ENCODE data around the gene DMKN.
A peak's percentile ranks its signal among the peaks of the same experiment; 100 is the strongest.

DMKN gene

DNA sequence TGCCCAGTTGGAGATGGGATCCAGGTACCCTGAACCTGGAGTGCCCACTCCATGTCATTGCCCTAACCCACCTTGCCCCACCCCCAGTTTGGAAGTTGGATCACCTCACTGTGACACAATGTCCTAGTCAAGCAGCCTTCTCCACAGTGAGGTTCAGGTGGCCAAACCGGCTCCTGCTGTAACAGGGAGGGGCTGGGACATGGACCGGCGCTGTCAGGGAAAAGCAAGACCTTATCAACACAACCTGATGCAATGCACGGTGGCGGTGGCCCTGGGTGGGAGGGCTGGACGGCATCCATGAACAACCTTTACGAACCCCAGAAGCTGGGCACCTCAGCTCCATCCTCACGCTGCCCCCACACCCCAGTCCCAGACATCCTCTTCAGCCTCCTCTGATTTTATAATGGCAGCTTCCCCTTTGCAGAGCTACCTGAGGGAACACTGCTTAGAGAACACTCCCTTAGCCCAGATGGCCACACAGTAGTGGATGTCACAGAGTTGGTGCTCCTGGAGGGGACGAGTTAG is 21.6 kb downstream of the DMKN start:
- TF ChIP-seq, protein P1, sequence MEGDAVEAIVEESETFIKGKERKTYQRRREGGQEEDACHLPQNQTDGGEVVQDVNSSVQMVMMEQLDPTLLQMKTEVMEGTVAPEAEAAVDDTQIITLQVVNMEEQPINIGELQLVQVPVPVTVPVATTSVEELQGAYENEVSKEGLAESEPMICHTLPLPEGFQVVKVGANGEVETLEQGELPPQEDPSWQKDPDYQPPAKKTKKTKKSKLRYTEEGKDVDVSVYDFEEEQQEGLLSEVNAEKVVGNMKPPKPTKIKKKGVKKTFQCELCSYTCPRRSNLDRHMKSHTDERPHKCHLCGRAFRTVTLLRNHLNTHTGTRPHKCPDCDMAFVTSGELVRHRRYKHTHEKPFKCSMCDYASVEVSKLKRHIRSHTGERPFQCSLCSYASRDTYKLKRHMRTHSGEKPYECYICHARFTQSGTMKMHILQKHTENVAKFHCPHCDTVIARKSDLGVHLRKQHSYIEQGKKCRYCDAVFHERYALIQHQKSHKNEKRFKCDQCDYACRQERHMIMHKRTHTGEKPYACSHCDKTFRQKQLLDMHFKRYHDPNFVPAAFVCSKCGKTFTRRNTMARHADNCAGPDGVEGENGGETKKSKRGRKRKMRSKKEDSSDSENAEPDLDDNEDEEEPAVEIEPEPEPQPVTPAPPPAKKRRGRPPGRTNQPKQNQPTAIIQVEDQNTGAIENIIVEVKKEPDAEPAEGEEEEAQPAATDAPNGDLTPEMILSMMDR (IDR thresholded peaks at IDR 0.05; ENCODE audit: extremely low read depth, missing control alignments) = no peak
- DNase-seq (ENCODE audit: low spot score) = no peak

DNA sequence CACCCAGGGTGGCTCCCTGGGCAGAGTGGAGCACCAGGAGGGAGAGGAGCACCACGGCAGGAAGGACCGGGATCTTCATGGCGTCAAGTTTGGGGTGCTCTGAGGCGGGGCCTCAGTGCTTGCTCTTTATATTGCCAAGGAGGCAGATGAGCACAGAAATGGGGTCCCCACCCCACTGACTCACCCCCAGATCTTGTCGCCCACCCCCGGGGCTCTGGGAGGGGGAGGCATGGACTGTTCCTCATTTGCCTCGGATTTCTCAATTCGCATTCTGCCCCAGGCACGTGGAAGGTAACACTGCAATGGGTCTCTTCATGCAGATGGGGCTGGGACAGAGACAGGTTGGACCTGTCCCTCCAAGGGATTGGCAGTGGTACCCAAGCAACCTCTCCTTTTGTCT is 23.1 kb downstream of the DMKN start, which contains the start of gene KRTDAP:
Gene KRTDAP, minus strand, starts transcription at position 101 of the 400 bp plus-strand sequence. Its CDS starts 22 bp downstream, at position 79.
- DNase-seq (ENCODE audit: low spot score) = no peak
- TF ChIP-seq, protein P1 (IDR thresholded peaks at IDR 0.05; ENCODE audit: extremely low read depth, missing control alignments) = no peak

DNA sequence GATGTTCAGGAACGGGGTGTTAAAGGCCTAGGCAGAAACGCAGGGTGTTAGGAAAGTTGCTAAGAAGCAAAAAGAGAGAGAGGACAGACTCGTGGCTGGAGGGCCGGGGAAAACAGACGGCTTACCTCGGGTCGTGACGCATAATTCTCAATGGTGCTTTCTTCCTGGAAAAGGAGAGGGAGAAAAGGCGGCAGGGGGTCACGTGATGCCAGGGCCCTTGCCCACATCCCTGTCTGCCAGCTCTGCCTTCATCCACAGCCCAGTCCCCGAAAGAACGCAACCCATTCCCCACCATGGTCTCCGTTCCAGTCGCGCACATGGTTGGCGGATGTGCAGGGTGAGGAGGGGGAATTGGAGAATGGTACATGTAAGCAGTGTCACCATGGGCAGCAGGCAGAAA is 24.8 kb downstream of the DMKN start:
- DNase-seq (ENCODE audit: low spot score) = no peak
- TF ChIP-seq, protein P1 (IDR thresholded peaks at IDR 0.05; ENCODE audit: extremely low read depth, missing control alignments) = no peak

DNA sequence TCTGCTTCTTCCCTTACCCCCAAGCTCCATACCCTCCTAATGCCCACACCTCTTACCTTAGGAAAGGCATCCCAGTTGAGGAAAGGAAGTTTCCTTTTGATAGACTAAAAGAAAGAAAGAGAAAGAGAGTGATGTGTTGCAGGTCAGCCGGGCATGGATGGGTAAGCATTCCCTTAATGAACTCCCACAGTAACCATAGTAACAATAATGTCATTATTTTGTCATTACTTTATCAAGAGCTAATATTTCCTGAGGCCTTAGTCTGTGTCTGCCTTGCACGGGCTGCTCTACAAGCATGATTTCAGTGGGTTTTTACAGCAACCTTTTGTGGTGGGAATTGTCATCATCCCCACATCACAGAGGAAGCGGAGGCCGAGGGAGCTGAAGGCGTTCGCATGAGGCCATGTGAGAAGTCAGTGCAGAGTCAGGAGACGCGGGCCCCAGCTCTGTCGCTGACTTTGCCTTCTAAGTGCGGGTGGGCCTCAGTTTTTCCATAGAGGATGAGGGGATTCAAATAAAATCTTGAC is 25.7 kb downstream of the DMKN start:
- no peak for DNase-seq (ENCODE audit: low spot score)
- TF ChIP-seq, protein P1 (IDR thresholded peaks at IDR 0.05; ENCODE audit: extremely low read depth, missing control alignments) = no peak

DNA sequence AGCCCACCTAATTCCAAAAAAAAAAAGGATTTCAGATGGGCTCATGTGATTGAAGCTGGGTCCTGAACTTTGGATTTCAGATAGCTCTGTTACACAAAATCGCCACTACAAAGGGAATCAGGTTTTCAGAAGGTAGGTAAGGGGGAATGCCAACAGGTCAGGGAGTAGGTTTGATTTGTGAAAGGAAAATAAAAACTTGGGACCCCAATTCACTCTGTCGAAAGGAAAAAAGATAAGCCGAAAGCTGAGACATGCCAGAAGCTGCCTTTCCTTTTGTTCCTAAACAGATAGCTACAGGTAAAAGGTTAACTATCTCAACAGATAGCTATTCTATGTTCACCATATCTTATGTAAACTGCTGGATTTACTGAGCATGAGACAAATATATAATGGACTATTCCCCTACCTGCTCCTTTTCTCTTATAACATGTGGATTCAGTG is 27.2 kb downstream of the DMKN start:
- DNase-seq (ENCODE audit: low spot score) = no peak
- TF ChIP-seq, protein P1 (IDR thresholded peaks at IDR 0.05; ENCODE audit: extremely low read depth, missing control alignments) = no peak

DNA sequence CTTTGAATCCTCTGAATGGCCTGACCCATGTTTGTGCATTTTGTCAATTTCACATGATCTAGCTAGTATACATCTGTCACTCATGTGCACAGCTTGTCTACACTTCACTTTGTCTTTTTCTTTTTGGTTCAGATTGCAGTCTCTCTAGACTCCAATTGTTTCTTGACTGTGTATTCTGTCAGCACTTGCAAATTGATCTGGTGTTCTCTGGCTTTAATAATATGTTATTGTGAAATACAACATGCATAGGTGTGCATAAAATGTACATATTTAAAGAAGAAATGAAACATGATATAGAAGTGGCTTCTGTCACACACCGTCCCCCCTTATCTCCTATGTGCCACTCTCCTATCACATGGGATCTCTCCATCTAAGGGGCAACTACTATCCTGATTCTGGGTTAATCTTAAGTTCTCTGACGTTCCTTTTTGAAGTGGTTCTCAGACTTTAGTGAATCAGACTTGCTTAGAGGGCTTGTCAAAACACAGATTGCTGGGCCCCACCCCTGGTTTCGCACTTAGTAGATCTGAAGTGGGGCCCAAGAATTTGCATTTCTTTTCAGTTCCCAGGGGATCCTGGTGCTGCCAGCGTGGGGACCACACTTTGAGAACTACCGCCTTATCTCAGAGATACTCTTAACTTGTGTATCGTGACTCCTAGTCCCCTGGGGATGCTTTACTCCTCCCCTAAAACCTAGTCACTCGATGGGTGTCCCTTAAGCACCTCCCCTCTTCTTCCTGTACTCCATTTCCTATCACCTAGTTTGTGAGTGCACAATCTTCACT is 29.0 kb downstream of the DMKN start:
- peak; percentile 82 for DNase-seq (ENCODE audit: low spot score)
- TF ChIP-seq, protein P1 (IDR thresholded peaks at IDR 0.05; ENCODE audit: extremely low read depth, missing control alignments) = no peak

DNA sequence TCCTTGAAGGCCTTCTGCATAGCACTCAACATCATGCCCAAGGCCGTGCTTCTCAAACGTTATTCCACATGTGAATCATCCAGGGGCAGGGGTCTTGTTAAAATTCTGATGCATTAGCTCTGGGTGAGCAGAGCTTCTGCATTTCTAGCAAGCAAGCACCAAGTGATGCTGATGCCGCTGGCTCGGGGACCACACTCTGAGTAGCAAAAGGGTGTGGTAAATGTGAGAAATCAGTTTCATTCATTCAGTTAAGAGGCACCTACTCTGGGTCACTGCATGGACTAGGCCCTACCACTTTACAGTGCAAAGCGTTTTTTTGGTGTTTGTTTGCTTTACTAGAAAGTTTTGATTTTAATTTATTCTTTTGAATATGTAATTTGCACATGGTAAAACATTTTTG is 30.4 kb downstream of the DMKN start:
- DNase-seq (ENCODE audit: low spot score) = no peak
- TF ChIP-seq, protein P1 (IDR thresholded peaks at IDR 0.05; ENCODE audit: extremely low read depth, missing control alignments) = no peak

All from GM20000 (cell line).